Neural cell (in vitro differentiated cells): Measurements from ENCODE around the gene KLHL3. TPM values are rescaled to one million over a fixed set of nuclear protein-coding genes. Genes with fewer than 3 reads are reported as not detected.

Experiments
- H2AFZ ChIP-seq: fragments of 200-600, 300-800 bp; sonication (generic), shearing (Covaris generic); 2 replicates; pipeline ENCODE4 v1.6.0; 2014; ENCODE audit warnings: low read depth, mild to moderate bottlenecking, antibody characterized with exemption, low read length, moderate library complexity
- H3F3A ChIP-seq: fragments of 200-600 bp; shearing (Covaris generic); 2 replicates; pipeline ENCODE4 v1.6.1; 2016; ENCODE audit warnings: mild to moderate bottlenecking, moderate library complexity, mixed read lengths, antibody characterized with exemption, low read length; ENCODE audit not compliant: insufficient read depth, poor library complexity, severe bottlenecking
- H3K27ac ChIP-seq: fragments of 200-600, 300-800 bp; sonication (generic), shearing (Covaris generic); 2 replicates; pipeline ENCODE4 v1.5.1; 2014; ENCODE audit warnings: mild to moderate bottlenecking, low read length, moderate library complexity
- H3K27me3 ChIP-seq: fragments of 300-800, 200-600 bp; sonication (generic), shearing (Covaris generic); 2 replicates; pipeline ENCODE4 v1.6.0; 2014; ENCODE audit warnings: mild to moderate bottlenecking, low read depth, low read length, moderate library complexity; ENCODE audit not compliant: insufficient read depth
- H3K36me3 ChIP-seq: fragments of 300-800, 200-600 bp; sonication (generic), shearing (Covaris generic); 2 replicates; pipeline ENCODE4 v1.5.1; 2014; ENCODE audit warnings: mild to moderate bottlenecking, antibody characterized with exemption, low read length, moderate library complexity; ENCODE audit not compliant: insufficient read depth
- H3K4me2 ChIP-seq: fragments of 300-800, 200-600 bp; sonication (generic), shearing (Covaris generic); 2 replicates; pipeline ENCODE4 v1.6.0; 2014; ENCODE audit warnings: mild to moderate bottlenecking, low read length
- H3K4me3 ChIP-seq: fragments of 300-800, 200-600 bp; sonication (generic), shearing (Covaris generic); 2 replicates; pipeline ENCODE4 v1.5.1; 2014; ENCODE audit warnings: mild to moderate bottlenecking, low read length, moderate library complexity
- H3K79me2 ChIP-seq: fragments of 200-600 bp; shearing (Covaris generic); replicated peaks from 2 replicates; pipeline ENCODE4 v1.6.0; 2014; ENCODE audit warnings: mild to moderate bottlenecking, low read length, moderate library complexity; ENCODE audit not compliant: insufficient read depth
- H3K9ac ChIP-seq: fragments of 300-800, 200-600 bp; sonication (generic), shearing (Covaris generic); 2 replicates; pipeline ENCODE4 v1.6.1; 2016; ENCODE audit warnings: mild to moderate bottlenecking, low read length, mixed read lengths
- H3K9me2 ChIP-seq: fragments of 200-600 bp; shearing (Covaris generic); 2 replicates; pipeline ENCODE4 v1.6.1; 2016; ENCODE audit warnings: mild to moderate bottlenecking, low read length, mixed read lengths; ENCODE audit not compliant: insufficient read depth
- H3K9me3 ChIP-seq: fragments of 200-600, 300-800 bp; sonication (generic), shearing (Covaris generic); 2 replicates; pipeline ENCODE4 v1.6.1; 2016; ENCODE audit warnings: mild to moderate bottlenecking, mixed run types, low read length, moderate library complexity, mixed read lengths
- H4K20me1 ChIP-seq: fragments of 200-600 bp; shearing (Covaris generic); 2 replicates; pipeline ENCODE4 v1.6.1; 2016; ENCODE audit warnings: mild to moderate bottlenecking, mixed run types; ENCODE audit not compliant: insufficient read depth
- EP300 ChIP-seq: fragments of 450-650 bp; conservative IDR thresholded peaks from 2 replicates; pipeline ENCODE4 v1.6.1; 2014; ENCODE audit warnings: antibody characterized with exemption, mild to moderate bottlenecking, moderate library complexity; ENCODE audit not compliant: poor library complexity, severe bottlenecking
- EZH2 ChIP-seq: fragments of 200-600, 300-800 bp; shearing (Covaris generic), sonication (generic); IDR thresholded peaks from 2 replicates; pipeline ENCODE4 v1.6.1; 2014; ENCODE audit warnings: antibody characterized with exemption, low read length, borderline replicate concordance, mild to moderate bottlenecking; ENCODE audit not compliant: insufficient read depth, poor library complexity, severe bottlenecking
- MXI1 ChIP-seq: fragments of 450-650 bp; conservative IDR thresholded peaks from 2 replicates; pipeline ENCODE4 v1.6.1; 2014; ENCODE audit warnings: antibody characterized with exemption, mild to moderate bottlenecking; ENCODE audit not compliant: poor library complexity, severe bottlenecking
- POLR2AphosphoS5 ChIP-seq: IDR thresholded peaks from 2 replicates; pipeline ENCODE4 v1.6.1; 2012
- RAD21 ChIP-seq: fragments of 450-650 bp; conservative IDR thresholded peaks from 2 replicates; pipeline ENCODE4 v1.6.1; 2014; ENCODE audit warnings: antibody characterized with exemption, mild to moderate bottlenecking, moderate library complexity
- SMC3 ChIP-seq: fragments of 450-650 bp; conservative IDR thresholded peaks from 2 replicates; pipeline ENCODE4 v1.6.1; 2014; ENCODE audit warnings: antibody characterized with exemption, mild to moderate bottlenecking, moderate library complexity; ENCODE audit not compliant: poor library complexity
- TAF1 ChIP-seq: IDR thresholded peaks from 2 replicates; pipeline ENCODE4 v1.6.1; 2012; ENCODE audit warnings: low read depth
- polyA plus RNA-seq: library from polyadenylated mRNA; depleted of rRNA; stranded (reverse); fragments of >200 nt; gene quantifications from 2 replicates; pipeline ENCODE4 v1.2.3, GENCODE V29; 2014
- TF ChIP-seq, protein P1 (sequence below): IDR thresholded peaks from 2 replicates; pipeline ENCODE4 v1.6.1; 2012; ENCODE audit warnings: borderline replicate concordance
- TF ChIP-seq, protein P2 (sequence below): fragments of 450-650 bp; IDR thresholded peaks from 2 replicates; pipeline ENCODE4 v1.5.1; 2014; ENCODE audit warnings: antibody characterized with exemption, mild to moderate bottlenecking, moderate library complexity; ENCODE audit not compliant: poor library complexity, severe bottlenecking

KLHL3 gene
- polyA plus RNA-seq, 1 donor from 2014 or later = 12.9 TPM

DNA sequence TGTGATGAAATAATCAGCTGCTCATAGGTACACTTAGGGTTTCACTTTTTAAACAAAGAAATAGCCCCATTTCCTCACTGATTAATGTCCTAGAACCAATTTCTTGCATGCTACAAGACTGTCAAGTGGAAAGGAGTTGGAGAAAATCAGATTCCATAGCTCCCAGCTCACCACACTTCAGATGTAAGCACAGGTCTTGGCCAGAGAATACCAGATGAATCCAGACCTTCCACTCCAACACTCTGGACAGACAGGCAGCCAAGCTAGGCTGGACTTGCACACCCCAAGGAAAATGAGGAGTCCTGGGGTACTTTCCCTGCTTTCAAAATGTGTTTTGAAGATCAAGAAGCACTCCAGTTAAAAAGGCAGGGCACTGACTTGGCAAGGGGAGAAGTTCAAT is 68.5 kb downstream of the KLHL3 start:
- Histone ChIP-seq H3K36me3 (no peaks in the 10 kb centered on the region), H2AFZ (no peak overlapping the region), H3K27me3 (no peaks in the 10 kb centered on the region), H3K4me2 (no peak overlapping the region), H3F3A (no peaks in the 10 kb centered on the region), H3K9ac (no peak overlapping the region), H3K9me2 (no peaks in the 10 kb centered on the region), H3K4me3 (no peak overlapping the region), H3K9me3 (no peaks in the 10 kb centered on the region), H3K79me2 (no peaks in the 10 kb centered on the region), H3K27ac (no peak overlapping the region), H4K20me1 (no peaks in the 10 kb centered on the region)
- TF ChIP-seq TAF1 (no peak), RAD21 (no peak), POLR2AphosphoS5 (no peak), EP300 (no peak), MXI1 (no peak), EZH2 (no peak), SMC3 (no peak)
- TF ChIP-seq, protein P1, sequence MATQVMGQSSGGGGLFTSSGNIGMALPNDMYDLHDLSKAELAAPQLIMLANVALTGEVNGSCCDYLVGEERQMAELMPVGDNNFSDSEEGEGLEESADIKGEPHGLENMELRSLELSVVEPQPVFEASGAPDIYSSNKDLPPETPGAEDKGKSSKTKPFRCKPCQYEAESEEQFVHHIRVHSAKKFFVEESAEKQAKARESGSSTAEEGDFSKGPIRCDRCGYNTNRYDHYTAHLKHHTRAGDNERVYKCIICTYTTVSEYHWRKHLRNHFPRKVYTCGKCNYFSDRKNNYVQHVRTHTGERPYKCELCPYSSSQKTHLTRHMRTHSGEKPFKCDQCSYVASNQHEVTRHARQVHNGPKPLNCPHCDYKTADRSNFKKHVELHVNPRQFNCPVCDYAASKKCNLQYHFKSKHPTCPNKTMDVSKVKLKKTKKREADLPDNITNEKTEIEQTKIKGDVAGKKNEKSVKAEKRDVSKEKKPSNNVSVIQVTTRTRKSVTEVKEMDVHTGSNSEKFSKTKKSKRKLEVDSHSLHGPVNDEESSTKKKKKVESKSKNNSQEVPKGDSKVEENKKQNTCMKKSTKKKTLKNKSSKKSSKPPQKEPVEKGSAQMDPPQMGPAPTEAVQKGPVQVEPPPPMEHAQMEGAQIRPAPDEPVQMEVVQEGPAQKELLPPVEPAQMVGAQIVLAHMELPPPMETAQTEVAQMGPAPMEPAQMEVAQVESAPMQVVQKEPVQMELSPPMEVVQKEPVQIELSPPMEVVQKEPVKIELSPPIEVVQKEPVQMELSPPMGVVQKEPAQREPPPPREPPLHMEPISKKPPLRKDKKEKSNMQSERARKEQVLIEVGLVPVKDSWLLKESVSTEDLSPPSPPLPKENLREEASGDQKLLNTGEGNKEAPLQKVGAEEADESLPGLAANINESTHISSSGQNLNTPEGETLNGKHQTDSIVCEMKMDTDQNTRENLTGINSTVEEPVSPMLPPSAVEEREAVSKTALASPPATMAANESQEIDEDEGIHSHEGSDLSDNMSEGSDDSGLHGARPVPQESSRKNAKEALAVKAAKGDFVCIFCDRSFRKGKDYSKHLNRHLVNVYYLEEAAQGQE = no peak
- TF ChIP-seq, protein P2, sequence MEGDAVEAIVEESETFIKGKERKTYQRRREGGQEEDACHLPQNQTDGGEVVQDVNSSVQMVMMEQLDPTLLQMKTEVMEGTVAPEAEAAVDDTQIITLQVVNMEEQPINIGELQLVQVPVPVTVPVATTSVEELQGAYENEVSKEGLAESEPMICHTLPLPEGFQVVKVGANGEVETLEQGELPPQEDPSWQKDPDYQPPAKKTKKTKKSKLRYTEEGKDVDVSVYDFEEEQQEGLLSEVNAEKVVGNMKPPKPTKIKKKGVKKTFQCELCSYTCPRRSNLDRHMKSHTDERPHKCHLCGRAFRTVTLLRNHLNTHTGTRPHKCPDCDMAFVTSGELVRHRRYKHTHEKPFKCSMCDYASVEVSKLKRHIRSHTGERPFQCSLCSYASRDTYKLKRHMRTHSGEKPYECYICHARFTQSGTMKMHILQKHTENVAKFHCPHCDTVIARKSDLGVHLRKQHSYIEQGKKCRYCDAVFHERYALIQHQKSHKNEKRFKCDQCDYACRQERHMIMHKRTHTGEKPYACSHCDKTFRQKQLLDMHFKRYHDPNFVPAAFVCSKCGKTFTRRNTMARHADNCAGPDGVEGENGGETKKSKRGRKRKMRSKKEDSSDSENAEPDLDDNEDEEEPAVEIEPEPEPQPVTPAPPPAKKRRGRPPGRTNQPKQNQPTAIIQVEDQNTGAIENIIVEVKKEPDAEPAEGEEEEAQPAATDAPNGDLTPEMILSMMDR = no peak

DNA sequence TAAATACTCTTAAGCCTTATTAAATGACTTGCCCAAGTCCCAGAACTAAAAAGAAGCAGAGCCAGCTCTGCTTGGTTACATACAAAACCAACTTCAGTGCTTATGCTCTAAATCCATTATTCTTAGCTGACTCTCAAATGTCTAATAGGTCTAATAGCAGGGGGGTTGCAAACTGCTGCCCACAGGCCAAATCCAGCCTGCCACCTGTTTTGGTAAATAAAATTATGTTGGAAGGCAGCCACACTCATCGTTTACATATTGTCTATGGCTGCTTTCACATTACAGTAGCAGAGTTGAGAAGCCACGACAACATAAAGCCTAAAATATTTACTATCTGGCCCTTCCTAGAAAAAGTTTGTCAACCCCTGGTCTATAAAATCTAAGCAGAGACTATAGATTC is 69.0 kb downstream of the KLHL3 start:
- Histone ChIP-seq H3K79me2 (no peaks in the 10 kb centered on the region), H3K36me3 (no peaks in the 10 kb centered on the region), H3F3A (no peaks in the 10 kb centered on the region), H3K27me3 (no peaks in the 10 kb centered on the region), H3K27ac (no peak overlapping the region), H2AFZ (no peak overlapping the region), H3K4me2 (no peak overlapping the region), H3K9me3 (no peaks in the 10 kb centered on the region), H3K4me3 (no peak overlapping the region), H3K9me2 (no peaks in the 10 kb centered on the region), H3K9ac (no peak overlapping the region), H4K20me1 (no peaks in the 10 kb centered on the region)
- TF ChIP-seq MXI1 (no peak), EZH2 (no peak), RAD21 (no peak), EP300 (no peak), TAF1 (no peak), POLR2AphosphoS5 (no peak), SMC3 (no peak)
- TF ChIP-seq, protein P1 = no peak
- TF ChIP-seq, protein P2 = no peak
